ENCODE results near the gene OR56A3. TPM values are rescaled to one million over a fixed set of nuclear protein-coding genes. Genes with fewer than 3 reads are reported as not detected.

Gene OR56A3
- total and polyA plus RNA-seq, 2 experiments from 2014 or later, result not detected

DNA sequence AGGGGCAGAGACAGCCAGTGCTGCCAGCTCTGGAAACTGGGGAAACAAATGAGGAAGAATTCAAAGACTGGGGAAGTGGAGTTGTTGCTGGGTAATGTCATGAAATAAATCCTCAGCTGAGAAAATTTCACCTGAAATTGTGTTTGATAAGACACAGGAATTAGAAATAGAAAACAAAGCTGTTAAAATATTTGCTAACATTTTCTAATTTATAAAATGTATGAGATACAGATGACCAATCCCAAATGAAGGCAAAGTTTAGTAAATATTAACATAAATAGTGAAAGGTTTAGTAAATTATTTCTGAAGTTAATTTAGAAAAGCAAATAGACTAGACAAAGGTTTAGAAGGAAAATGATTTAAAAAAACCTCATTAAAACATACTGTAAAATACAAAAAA, 26.3 kb downstream of the OR56A3 start, which contains the start of gene OR56A5:
Gene OR56A5 (minus strand): TSS at position 101 of the 400 bp plus-strand sequence. CDS start 0 bp downstream, at position 101.
- Histone ChIP-seq H3K9me3 (ENCODE audit: low read depth) (no peaks in the 10 kb centered on the region), H3K27ac (no peak within 1 kb of the TSS), H3K36me3 (no peaks in the 10 kb centered on the region), H3K4me1 (ENCODE audit: low read depth) (no peaks in the 10 kb centered on the region), H3K27me3 (no peaks in the 10 kb centered on the region), H3K4me3 (no peak within 1 kb of the TSS)
- DNase-seq (ENCODE audit: low read depth in 1 of 2, low spot score in 1 of 2), result no peak
- TF ChIP-seq, protein P1, sequence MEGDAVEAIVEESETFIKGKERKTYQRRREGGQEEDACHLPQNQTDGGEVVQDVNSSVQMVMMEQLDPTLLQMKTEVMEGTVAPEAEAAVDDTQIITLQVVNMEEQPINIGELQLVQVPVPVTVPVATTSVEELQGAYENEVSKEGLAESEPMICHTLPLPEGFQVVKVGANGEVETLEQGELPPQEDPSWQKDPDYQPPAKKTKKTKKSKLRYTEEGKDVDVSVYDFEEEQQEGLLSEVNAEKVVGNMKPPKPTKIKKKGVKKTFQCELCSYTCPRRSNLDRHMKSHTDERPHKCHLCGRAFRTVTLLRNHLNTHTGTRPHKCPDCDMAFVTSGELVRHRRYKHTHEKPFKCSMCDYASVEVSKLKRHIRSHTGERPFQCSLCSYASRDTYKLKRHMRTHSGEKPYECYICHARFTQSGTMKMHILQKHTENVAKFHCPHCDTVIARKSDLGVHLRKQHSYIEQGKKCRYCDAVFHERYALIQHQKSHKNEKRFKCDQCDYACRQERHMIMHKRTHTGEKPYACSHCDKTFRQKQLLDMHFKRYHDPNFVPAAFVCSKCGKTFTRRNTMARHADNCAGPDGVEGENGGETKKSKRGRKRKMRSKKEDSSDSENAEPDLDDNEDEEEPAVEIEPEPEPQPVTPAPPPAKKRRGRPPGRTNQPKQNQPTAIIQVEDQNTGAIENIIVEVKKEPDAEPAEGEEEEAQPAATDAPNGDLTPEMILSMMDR (IDR thresholded peaks at IDR 0.05; ENCODE audit: low read depth, low read length), result no peak

DNA sequence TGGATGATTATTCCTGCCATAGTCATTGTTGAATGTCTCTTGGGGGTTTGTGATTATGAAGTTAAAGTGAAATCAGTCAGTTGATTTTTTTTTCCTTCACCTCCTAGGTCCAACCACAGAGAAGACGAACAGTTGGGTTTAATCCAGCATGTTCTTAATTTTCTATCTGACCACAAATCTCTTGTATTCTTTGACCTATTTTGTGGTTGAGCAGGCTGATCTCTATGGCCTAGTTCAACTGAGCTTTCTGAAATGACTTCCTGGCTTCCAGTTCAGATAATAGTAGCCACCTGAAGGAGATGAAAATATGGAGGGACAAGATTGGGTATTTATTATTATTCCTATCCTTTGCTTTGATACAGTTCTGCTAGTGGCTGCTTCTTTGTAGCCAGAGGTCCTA, 31.5 kb downstream of the OR56A3 start:
- no peaks in the 10 kb centered on the region for H3K36me3 ChIP-seq
- no peaks in the 10 kb centered on the region for H3K4me1 ChIP-seq (ENCODE audit: low read depth)
- no peak overlapping the region for H3K27ac ChIP-seq
- H3K9me3 ChIP-seq (ENCODE audit: low read depth), result no peaks in the 10 kb centered on the region
- no peak overlapping the region for H3K4me3 ChIP-seq
- TF ChIP-seq, protein P1 (IDR thresholded peaks at IDR 0.05; ENCODE audit: low read depth, low read length), result no peak
- no peaks in the 10 kb centered on the region for H3K27me3 ChIP-seq
- no peak for DNase-seq (ENCODE audit: low read depth in 1 of 2, low spot score in 1 of 2)

DNA sequence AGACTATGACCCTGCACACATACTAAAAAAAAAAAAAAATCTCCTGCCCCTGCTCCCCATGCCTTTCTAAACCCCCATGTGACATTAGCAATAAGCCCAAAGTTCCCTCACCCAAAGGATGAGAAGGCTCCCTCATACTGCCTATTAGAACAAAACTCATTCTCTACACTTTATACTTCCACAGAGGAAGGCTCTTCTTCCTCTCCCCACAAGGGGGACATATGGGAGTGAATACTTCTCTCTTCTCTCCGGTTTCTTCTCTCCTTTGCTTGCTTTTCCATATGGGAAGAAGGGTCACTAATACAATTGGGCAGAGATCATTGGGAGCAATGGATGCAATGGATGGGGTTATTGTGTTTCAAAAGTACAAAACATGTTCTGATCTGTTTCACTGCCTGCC, 41.4 kb downstream of the OR56A3 start:
- H3K4me3 ChIP-seq, result no peak overlapping the region
- no peak for DNase-seq (ENCODE audit: low read depth in 1 of 2, low spot score in 1 of 2)
- TF ChIP-seq, protein P1 (IDR thresholded peaks at IDR 0.05; ENCODE audit: low read depth, low read length), result no peak
- H3K36me3 ChIP-seq, result no peaks in the 10 kb centered on the region
- no peaks in the 10 kb centered on the region for H3K9me3 ChIP-seq (ENCODE audit: low read depth)
- no peaks in the 10 kb centered on the region for H3K4me1 ChIP-seq (ENCODE audit: low read depth)
- no peaks in the 10 kb centered on the region for H3K27me3 ChIP-seq
- H3K27ac ChIP-seq, result no peak overlapping the region

DNA sequence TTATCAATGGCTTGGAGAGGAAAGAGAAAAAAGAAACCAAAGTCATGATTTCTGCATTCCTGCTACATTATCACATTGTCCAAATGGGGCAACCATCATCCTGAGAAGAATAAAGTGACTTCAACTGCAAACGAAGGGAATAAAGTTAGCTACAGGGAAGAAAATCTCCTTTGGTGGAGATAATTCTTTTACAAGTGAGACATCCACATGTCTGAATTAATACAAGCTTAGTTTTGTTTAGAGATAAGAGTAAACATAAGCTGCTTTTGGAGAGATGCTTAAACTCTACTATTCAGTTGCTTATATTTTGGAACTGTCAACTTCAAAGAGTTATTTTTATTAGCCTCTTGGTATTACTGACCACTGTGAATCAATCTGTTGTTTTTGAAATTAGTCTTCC, 44.8 kb downstream of the OR56A3 start, which contains the start of gene OR52L1:
Gene OR52L1 (minus strand): TSS at position 101 of the 400 bp plus-strand sequence. CDS start 55 bp downstream, at position 46.
- no peak within 1 kb of the TSS for H3K4me3 ChIP-seq
- H3K4me1 ChIP-seq (ENCODE audit: low read depth), result no peaks in the 10 kb centered on the region
- H3K9me3 ChIP-seq (ENCODE audit: low read depth), result no peaks in the 10 kb centered on the region
- DNase-seq (ENCODE audit: low read depth in 1 of 2, low spot score in 1 of 2), result no peak
- H3K27me3 ChIP-seq, result no peaks in the 10 kb centered on the region
- TF ChIP-seq, protein P1 (IDR thresholded peaks at IDR 0.05; ENCODE audit: low read depth, low read length), result no peak
- no peaks in the 10 kb centered on the region for H3K36me3 ChIP-seq
- H3K27ac ChIP-seq, result no peak within 1 kb of the TSS

DNA sequence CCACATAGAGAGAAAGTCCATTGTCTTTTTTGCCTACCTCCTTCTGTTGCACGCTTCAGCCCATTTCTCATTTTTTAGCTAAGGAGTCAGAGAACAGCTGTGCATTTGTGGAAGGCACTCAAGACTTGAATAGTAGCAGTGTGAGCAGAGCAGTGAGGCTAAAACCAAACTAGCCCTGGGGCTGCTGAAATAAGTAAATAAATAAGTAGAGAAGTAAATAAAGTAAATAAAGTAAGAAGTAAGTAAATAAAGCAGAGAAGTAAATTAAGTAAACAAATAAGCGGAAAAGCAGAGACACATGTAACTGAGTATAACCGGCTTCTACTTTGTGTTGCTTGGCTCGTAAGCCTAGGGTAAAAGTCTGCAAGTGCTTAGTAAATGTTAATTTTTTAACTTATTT, 47.2 kb downstream of the OR56A3 start:
- H3K4me1 ChIP-seq (ENCODE audit: low read depth), result no peaks in the 10 kb centered on the region
- DNase-seq (ENCODE audit: low read depth in 1 of 2, low spot score in 1 of 2), result no peak
- TF ChIP-seq, protein P1 (IDR thresholded peaks at IDR 0.05; ENCODE audit: low read depth, low read length), result no peak

More for the DNA sequence above, 47.2 kb downstream of the OR56A3 start:
- Histone ChIP-seq H3K27ac (no peak overlapping the region), H3K9me3 (ENCODE audit: low read depth) (no peaks in the 10 kb centered on the region), H3K36me3 (no peaks in the 10 kb centered on the region), H3K4me3 (no peak overlapping the region), H3K27me3 (no peaks in the 10 kb centered on the region)

Measured in cardiac muscle cell (in vitro differentiated cells and primary cell).